Measurements from ENCODE around the gene PRKG1. TPM values are rescaled to one million over a fixed set of nuclear protein-coding genes. Genes with fewer than 3 reads are reported as not detected.

The PRKG1 gene
- total RNA-seq, 4 donors from 2014 or later = 26.5 to 72.3 (median 58.1) TPM

- WGBS, 2 donors = 24 to 27% methylated on average over 1 of the region's 1 CpG
- H3K4me1 ChIP-seq = no peaks in the 10 kb centered on the region
- TF ChIP-seq POLR2A (IDR thresholded peaks at IDR 0.05) = no peak
- no peak for TF ChIP-seq CTCF (IDR thresholded peaks at IDR 0.05)
- H3K9me3 ChIP-seq = no peaks in the 10 kb centered on the region
- DNase-seq = no peak
- no peaks in the 10 kb centered on the region for H3K36me3 ChIP-seq
- no peaks in the 10 kb centered on the region for H3K27me3 ChIP-seq
- no peak overlapping the region for H3K27ac ChIP-seq
- intact Hi-C loops (cut with DNase I) = no loop called here
- no peak overlapping the region for H3K4me3 ChIP-seq (replicated peaks in 1 of 3)
Measured at GRCh38 chr10:51319173-51319435, 244.8 kb downstream of the PRKG1 start.

- Histone ChIP-seq H3K27me3 (no peaks in the 10 kb centered on the region), H3K4me1 (no peaks in the 10 kb centered on the region), H3K27ac (no peak overlapping the region), H3K36me3 (no peaks in the 10 kb centered on the region), H3K9me3 (no peaks in the 10 kb centered on the region), H3K4me3 (replicated peaks in 1 of 3) (no peak overlapping the region)
- TF ChIP-seq POLR2A (IDR thresholded peaks at IDR 0.05) = no peak
- TF ChIP-seq CTCF (IDR thresholded peaks at IDR 0.05) = no peak
- 87 to 92% methylated on average over 3 of the region's 3 CpGs for WGBS, 2 donors
- DNase-seq = no peak
- intact Hi-C loops (cut with DNase I) = no loop called here
Measured at GRCh38 chr10:51321300-51321699, 247.0 kb downstream of the PRKG1 start.

GRCh38 chr10:51321980-51322379 lies 247.7 kb downstream of the PRKG1 start:
- intact Hi-C loops (cut with DNase I) = no loop called here
- no peaks in the 10 kb centered on the region for H3K27me3 ChIP-seq
- 56 to 69% methylated on average over 3 of the region's 3 CpGs for WGBS, 2 donors
- TF ChIP-seq CTCF (IDR thresholded peaks at IDR 0.05) = no peak
- TF ChIP-seq POLR2A (IDR thresholded peaks at IDR 0.05) = no peak
- no peak overlapping the region for H3K4me3 ChIP-seq (replicated peaks in 1 of 3)
- H3K36me3 ChIP-seq = no peaks in the 10 kb centered on the region
- DNase-seq = no peak
- H3K4me1 ChIP-seq = no peaks in the 10 kb centered on the region
- no peaks in the 10 kb centered on the region for H3K9me3 ChIP-seq
- H3K27ac ChIP-seq = no peak overlapping the region

- Histone ChIP-seq H3K9me3 (no peaks in the 10 kb centered on the region), H3K4me3 (replicated peaks in 1 of 3) (no peak overlapping the region), H3K27me3 (no peaks in the 10 kb centered on the region), H3K27ac (no peak overlapping the region), H3K36me3 (no peaks in the 10 kb centered on the region), H3K4me1 (no peaks in the 10 kb centered on the region)
- WGBS, 2 donors = 85 to 90% methylated on average over 2 of the region's 2 CpGs
- TF ChIP-seq CTCF (IDR thresholded peaks at IDR 0.05) = no peak
- TF ChIP-seq POLR2A (IDR thresholded peaks at IDR 0.05) = no peak
- DNase-seq = no peak
- intact Hi-C loops (cut with DNase I) = no loop called here
Measured at GRCh38 chr10:51325649-51326048, 251.4 kb downstream of the PRKG1 start.

- no peak for TF ChIP-seq CTCF (IDR thresholded peaks at IDR 0.05)
- no peak for TF ChIP-seq POLR2A (IDR thresholded peaks at IDR 0.05)
- intact Hi-C loops (cut with DNase I) = no loop called here
- Histone ChIP-seq H3K9me3 (no peaks in the 10 kb centered on the region), H3K27me3 (no peaks in the 10 kb centered on the region), H3K4me3 (replicated peaks in 1 of 3) (no peak overlapping the region), H3K4me1 (no peaks in the 10 kb centered on the region), H3K36me3 (no peaks in the 10 kb centered on the region), H3K27ac (no peak overlapping the region)
- no peak for DNase-seq
- 89 to 96% methylated on average over 1 of the region's 1 CpG for WGBS, 2 donors
Measured at GRCh38 chr10:51326174-51326573, 251.9 kb downstream of the PRKG1 start.
